Epithelial cell of proximal tubule (primary cell): ENCODE measurements around the gene FLYWCH2. TPM values are rescaled to one million over a fixed set of nuclear protein-coding genes. Genes with fewer than 3 reads are reported as not detected.

Experiments
- DNase-seq: peaks from one replicate; pipeline ENCODE4 v3.0.0-alpha.2; 2011; ENCODE audit warnings: low read depth
- H3K4me3 ChIP-seq: 2 replicates; pipeline ENCODE4 v1.5.1; 2011; ENCODE audit warnings: low read depth, mild to moderate bottlenecking, low read length
- total RNA-seq: library from RNA; depleted of rRNA; stranded (reverse); fragments of >200 nt; gene quantifications from 2 replicates; pipeline ENCODE4 v1.2.3, GENCODE V29; 2015
- TF ChIP-seq, protein P1 (sequence below): conservative IDR thresholded peaks from 2 replicates; pipeline ENCODE4 v1.5.1; 2012; ENCODE audit warnings: low read depth, mild to moderate bottlenecking, low read length

The FLYWCH2 gene
- total RNA-seq, 1 donor from 2014 or later = 49.6 TPM

DNA sequence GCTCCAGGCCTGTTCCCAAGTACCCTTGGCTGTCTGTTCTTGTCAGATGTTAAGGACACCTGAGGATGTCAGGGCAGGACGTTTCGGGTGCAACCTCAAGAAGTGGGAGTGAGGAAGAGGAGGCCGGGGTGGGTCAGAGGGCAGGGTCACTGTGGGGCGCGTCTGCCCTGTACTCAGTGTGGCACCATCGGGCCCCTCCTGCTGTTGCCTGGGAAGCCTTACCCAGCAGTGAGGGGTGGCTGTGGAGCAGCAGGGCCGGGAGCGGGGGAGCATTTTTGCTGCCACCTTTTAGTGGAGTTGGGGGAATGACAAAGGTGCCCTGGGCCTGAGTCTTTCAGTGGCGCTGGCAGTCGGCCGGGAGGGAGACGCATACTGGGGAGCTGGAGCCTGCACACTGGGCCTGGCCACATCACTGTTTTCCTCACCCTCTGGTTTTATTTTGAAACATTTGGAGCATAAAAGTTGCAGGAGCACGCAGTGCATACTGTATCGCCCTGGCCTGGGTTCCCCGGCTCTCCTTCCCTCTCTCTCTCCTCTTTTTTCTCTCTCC lies 17.6 kb downstream of the FLYWCH2 start:
- no peak overlapping the region for H3K4me3 ChIP-seq
- DNase-seq = no peak
- TF ChIP-seq, protein P1, sequence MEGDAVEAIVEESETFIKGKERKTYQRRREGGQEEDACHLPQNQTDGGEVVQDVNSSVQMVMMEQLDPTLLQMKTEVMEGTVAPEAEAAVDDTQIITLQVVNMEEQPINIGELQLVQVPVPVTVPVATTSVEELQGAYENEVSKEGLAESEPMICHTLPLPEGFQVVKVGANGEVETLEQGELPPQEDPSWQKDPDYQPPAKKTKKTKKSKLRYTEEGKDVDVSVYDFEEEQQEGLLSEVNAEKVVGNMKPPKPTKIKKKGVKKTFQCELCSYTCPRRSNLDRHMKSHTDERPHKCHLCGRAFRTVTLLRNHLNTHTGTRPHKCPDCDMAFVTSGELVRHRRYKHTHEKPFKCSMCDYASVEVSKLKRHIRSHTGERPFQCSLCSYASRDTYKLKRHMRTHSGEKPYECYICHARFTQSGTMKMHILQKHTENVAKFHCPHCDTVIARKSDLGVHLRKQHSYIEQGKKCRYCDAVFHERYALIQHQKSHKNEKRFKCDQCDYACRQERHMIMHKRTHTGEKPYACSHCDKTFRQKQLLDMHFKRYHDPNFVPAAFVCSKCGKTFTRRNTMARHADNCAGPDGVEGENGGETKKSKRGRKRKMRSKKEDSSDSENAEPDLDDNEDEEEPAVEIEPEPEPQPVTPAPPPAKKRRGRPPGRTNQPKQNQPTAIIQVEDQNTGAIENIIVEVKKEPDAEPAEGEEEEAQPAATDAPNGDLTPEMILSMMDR = no peak

DNA sequence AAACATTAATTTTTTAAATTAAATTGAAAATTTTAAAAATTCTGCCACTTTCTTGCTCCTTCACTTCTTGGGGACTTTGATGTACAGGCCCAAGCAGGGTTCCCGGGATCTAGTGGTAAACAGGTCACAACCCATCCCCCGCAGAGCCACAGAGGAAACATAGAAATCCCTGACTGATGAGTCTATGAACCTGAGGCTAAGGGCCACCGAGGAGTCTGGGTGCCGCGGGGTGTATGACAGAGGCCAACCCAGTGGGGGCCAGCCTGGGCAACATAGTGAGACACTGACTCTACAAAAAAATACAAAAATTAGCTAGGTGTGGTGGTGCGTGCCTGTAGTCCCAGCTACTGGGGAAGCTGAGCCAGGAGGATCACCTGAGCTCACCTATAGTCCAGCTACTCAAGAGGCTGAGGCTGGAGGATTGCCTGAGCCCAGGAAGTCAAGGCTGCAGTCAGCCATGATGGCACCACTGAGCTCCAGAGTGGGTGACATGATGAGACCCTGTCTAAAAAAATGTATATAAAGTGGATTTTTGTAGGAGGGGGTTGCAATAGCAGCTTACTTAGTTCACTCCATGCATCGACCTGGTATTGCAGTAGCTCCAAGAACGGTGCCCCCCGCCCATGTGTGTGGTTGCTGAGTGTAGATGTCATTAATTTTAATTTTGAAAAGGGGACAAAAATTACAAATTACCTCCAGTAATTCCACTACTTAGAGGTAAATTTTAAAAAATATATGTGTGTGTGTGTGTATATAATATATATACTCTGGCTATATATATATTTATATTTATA lies 19.5 kb downstream of the FLYWCH2 start:
- no peak for DNase-seq
- TF ChIP-seq, protein P1 = no peak
- H3K4me3 ChIP-seq = no peak overlapping the region

DNA sequence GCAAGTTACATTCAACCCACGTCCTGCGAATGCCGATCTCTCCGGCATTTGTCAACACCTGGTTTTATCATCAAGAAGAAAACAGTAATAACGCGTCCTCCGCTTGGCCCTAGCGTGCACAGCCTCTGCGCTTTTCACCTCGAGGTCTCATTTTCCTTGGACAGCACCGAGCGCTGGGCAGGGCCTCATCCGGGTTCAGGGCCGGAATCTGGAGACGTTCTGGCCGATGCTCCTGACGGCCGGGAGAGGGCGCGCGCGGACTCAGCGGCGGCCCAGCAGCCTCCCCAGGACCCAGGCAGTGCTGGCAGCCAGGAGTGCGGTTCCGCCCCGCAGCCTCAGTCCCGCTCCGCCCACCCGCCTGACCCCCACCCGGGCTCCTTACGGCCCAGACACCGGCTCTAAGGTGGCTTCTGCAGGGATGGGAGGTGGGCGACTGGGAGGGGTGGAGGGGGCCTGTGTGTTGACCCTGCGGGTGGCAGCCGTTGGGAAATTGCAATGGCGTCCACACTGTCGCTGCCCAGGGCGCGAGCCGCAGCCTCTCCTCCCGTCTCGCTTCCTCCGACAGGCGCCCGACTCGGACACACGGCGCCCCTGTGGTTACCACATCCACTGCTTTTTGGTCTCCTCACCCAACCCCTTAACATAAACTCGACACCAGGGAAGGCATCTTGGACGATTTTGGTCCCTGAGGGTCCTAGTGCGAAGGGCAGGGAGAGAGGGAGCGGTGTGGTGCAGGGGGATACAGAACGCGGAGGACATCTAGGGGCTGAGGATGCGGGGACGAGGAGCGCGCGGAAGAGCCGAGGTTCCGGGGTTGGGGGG lies 21.3 kb downstream of the FLYWCH2 start:
- TF ChIP-seq, protein P1 = peak; percentile 82
- peak overlapping the region; percentile 96 for H3K4me3 ChIP-seq
- no peak for DNase-seq

DNA sequence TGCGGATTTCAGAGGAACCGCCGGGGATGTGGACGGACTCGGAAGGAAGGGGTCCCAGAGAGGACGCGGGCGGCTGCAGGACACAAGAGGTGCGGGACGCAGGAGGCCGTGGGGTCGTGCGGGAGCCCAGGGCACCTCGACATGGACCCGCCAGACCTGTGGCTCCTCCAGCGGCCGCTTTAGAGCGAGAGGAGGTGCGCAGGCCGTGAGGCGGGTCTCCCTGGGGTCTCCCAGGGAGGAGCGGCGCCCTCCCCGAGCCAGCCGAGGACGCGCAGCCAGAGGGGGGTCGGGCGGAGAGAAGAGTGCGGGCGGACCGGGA lies 21.9 kb downstream of the FLYWCH2 start:
- DNase-seq = no peak
- peak overlapping the region; percentile 96 for H3K4me3 ChIP-seq
- TF ChIP-seq, protein P1 = no peak

DNA sequence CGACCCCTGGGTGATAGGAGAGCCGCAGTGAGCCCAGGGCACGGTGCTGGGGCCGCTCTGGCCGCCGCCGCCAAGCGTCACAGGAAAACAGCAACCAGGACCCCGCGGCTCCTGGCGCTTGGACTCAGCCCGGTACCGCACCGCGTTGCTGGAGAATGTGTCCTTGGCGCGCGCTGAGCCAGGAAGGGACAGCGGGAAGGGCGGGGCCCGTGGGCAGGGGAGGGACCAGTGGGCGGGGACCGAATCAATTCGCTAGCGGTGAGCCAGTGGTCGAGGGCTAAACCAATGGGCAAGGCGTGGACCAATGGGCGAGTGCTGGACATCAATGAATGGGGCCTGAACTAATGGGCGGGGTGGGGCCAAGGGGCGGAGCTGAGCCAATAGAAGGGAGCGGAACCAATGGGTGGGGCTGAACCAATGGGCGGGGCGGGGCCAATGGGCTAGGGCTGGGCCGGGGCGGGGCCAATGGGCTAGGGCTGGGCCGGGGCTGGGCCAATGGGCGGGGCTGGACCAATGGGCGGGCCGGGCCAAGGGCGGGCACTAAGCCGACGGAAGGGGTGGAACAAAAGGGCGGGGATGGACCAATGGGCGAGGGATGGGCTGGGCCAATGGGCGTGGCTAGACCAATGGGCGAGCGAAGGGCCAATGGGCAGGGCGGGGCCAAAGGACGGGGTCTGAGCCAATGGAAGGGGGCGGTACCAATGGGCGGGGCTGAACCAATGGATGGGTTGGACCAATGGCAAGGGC lies 22.4 kb downstream of the FLYWCH2 start:
- TF ChIP-seq, protein P1 = no peak
- peak overlapping the region; percentile 96 for H3K4me3 ChIP-seq
- peak; percentile 89 for DNase-seq

DNA sequence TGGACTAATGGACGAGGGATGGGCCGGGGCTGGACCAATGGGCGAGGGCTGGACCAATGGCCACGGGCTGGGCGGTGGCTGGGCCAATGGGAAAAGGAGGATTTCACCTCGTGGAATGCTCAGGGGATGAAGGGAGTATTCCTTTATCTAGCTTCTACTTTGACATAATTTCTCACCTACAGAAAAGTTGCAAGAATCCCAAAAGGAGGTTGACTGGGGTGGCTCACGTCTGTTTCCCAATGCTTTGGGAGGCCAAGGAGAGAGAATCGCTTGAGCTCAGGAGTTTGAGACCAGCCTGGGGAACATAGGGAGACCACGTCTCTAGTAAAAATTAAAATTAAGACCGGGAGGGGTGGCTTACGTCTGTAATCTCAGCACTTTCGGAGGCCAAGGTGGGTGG lies 23.0 kb downstream of the FLYWCH2 start:
- no peak overlapping the region for H3K4me3 ChIP-seq

More for the DNA sequence above, 23.0 kb downstream of the FLYWCH2 start:
- no peak for DNase-seq
- TF ChIP-seq, protein P1 = no peak
